Nephron (organoid): Measurements from ENCODE around the gene SCGB2B2.

Experiments used
- H3K27ac Mint-ChIP-seq, 3 experiments: 2 replicates each; pipeline ENCODE4 v1.8.0; 2020; ENCODE audit warnings: mixed read lengths in 3 of 3, mild to moderate bottlenecking in 2 of 3, moderate library complexity in 1 of 3
- H3K27me3 Mint-ChIP-seq: 2 replicates; pipeline ENCODE4 v1.8.0; 2021; ENCODE audit warnings: low read depth, mild to moderate bottlenecking, moderate library complexity, mixed read lengths
- H3K36me3 Mint-ChIP-seq: 2 replicates; pipeline ENCODE4 v1.8.0; 2020; ENCODE audit warnings: low read depth, mixed read lengths
- H3K4me1 Mint-ChIP-seq: 2 replicates; pipeline ENCODE4 v1.8.0; 2020; ENCODE audit warnings: mixed read lengths
- H3K4me3 Mint-ChIP-seq, 3 experiments: 2 replicates each; pipeline ENCODE4 v1.8.0; 2020; ENCODE audit warnings: mild to moderate bottlenecking in 3 of 3, mixed read lengths in 3 of 3, moderate library complexity in 2 of 3
- H3K9me3 Mint-ChIP-seq: 2 replicates; pipeline ENCODE4 v1.8.0; 2020; ENCODE audit warnings: mixed read lengths
- TF ChIP-seq, protein P1 (sequence below), 3 experiments: fragments of 200-600 bp; sonication (generic); IDR thresholded peaks; one replicate each; pipeline ENCODE4 v1.5.0; 2021; ENCODE audit warnings: antibody characterized with exemption in 3 of 3; ENCODE audit not compliant: unreplicated experiment in 3 of 3

The SCGB2B2 gene

DNA sequence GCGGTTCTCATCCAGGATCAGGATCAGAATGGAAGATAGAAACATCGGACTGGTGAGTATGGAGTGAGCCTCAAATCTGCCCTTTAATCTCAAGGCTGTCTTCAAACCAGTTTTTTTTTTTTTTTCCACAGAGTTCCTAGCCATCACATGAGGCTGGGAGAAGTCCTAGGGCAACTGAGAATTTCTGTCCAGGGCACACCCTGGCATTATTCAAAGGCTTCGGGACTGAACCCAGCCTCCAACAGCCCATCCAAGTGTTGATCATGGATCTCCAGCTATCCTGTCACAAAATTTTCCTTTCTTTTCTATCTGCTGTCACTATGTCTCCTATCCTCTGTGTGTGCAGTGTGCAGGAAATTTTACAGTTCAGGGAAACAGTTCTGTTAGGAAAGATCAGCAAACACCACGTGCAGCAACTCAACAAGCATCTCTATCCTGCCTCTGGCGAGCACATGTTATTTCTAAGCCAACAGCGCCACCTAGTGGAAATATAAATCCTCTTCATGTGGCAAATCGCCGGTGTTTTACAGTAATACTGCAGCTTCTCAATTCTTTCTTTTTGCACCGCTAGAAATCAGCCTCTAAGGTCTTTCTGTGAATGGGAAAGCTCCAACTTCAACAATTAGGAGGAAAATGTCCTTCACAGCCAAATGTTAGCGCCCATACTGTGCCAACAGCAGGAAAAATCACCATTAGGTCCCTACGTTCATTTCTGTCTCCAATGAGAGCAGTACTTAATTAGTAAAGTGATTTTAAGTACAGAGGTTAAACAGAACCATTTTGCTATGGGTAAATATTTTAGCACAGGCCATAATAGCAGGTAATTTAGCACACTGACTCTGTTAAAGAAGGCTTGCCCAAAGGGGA is 35.7 kb upstream of the SCGB2B2 start:
- Mint-ChIP-seq H3K27ac (no peak overlapping the region), H3K36me3 (peaks cover 6% of the 10 kb centered on the region), H3K9me3 (peaks cover 74% of the 10 kb centered on the region), H3K4me1 (no peaks in the 10 kb centered on the region), H3K27me3 (no peaks in the 10 kb centered on the region), H3K4me3 (no peak overlapping the region)
- TF ChIP-seq, protein P1, sequence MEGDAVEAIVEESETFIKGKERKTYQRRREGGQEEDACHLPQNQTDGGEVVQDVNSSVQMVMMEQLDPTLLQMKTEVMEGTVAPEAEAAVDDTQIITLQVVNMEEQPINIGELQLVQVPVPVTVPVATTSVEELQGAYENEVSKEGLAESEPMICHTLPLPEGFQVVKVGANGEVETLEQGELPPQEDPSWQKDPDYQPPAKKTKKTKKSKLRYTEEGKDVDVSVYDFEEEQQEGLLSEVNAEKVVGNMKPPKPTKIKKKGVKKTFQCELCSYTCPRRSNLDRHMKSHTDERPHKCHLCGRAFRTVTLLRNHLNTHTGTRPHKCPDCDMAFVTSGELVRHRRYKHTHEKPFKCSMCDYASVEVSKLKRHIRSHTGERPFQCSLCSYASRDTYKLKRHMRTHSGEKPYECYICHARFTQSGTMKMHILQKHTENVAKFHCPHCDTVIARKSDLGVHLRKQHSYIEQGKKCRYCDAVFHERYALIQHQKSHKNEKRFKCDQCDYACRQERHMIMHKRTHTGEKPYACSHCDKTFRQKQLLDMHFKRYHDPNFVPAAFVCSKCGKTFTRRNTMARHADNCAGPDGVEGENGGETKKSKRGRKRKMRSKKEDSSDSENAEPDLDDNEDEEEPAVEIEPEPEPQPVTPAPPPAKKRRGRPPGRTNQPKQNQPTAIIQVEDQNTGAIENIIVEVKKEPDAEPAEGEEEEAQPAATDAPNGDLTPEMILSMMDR (IDR thresholded peaks at IDR 0.05; ENCODE audit: unreplicated experiment in 3 of 3) = peak; percentile 22 to 36 (median 33)

DNA sequence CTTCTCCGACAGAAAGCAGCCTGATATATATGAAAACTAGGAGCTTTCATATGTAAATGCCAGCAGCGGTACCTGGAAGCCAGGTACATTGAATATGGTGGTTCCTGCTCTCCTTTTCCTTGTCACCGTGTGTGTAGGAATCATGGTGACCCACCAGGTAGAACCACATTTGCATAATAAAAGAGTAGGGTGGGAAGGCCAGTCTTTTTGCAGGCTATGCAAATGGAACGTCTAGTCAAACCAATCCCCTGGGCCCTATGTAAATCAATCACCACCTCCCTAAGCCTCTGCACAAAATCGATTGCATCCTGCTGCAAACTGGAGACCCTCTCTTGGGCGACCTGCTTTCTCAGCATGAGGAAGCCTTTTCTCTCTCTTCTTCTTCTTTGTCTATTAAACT is 34.9 kb upstream of the SCGB2B2 start:
- H3K4me1 Mint-ChIP-seq = no peaks in the 10 kb centered on the region
- no peak overlapping the region for H3K27ac Mint-ChIP-seq
- peaks cover 68% of the 10 kb centered on the region for H3K9me3 Mint-ChIP-seq
- no peaks in the 10 kb centered on the region for H3K27me3 Mint-ChIP-seq
- TF ChIP-seq, protein P1 (IDR thresholded peaks at IDR 0.05; ENCODE audit: unreplicated experiment in 3 of 3) = no peak
- no peak overlapping the region for H3K4me3 Mint-ChIP-seq
- peaks cover 6% of the 10 kb centered on the region for H3K36me3 Mint-ChIP-seq

DNA sequence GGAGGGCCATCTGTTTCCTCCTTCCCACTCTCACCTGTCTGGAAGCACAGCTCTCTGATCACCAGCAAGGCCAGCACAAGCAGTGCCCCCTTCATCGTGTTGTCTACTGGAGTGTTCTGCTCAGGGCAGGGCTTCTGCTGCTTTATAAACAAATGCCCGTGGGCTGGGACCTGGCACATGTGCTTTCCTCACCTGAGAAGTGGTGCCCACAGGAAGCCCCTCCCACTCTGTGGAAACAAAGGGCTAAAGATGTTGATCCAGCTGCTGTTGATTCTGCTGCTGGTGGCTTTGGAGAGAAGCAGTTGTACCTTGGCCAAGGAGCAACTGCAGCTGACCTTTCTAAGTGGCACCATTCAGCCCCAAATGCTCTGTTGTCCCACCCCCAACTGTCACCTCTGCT is 30.7 kb upstream of the SCGB2B2 start:
- Mint-ChIP-seq H3K4me3 (no peak overlapping the region), H3K36me3 (no peaks in the 10 kb centered on the region), H3K27ac (no peak overlapping the region), H3K4me1 (no peaks in the 10 kb centered on the region), H3K27me3 (no peaks in the 10 kb centered on the region), H3K9me3 (peaks cover 52% of the 10 kb centered on the region)
- TF ChIP-seq, protein P1 (IDR thresholded peaks at IDR 0.05; ENCODE audit: unreplicated experiment in 3 of 3) = no peak

DNA sequence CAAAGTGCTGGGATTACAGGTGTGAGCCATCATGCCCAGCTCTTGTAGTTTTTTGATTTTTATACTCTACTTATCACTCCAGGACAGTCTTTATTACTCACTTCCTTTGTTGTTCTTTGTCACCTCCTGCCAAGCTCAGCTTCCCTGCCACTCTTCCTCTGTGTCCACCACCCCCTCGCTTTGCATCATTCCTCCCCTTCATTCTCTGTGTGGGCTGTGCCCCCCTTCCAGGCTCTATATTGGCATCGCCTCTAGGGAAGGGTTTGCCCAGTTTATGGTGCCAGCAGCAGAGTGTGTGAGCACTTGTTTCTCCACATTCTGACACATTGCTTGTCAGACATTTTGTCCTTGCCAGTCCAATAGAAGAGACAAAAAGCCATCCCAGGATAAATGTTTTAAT is 15.6 kb upstream of the SCGB2B2 start:
- Mint-ChIP-seq H3K9me3 (peaks cover 25% of the 10 kb centered on the region), H3K27ac (no peak overlapping the region), H3K27me3 (no peaks in the 10 kb centered on the region), H3K36me3 (no peaks in the 10 kb centered on the region), H3K4me3 (no peak overlapping the region), H3K4me1 (no peaks in the 10 kb centered on the region)
- TF ChIP-seq, protein P1 (IDR thresholded peaks at IDR 0.05; ENCODE audit: unreplicated experiment in 3 of 3) = no peak

DNA sequence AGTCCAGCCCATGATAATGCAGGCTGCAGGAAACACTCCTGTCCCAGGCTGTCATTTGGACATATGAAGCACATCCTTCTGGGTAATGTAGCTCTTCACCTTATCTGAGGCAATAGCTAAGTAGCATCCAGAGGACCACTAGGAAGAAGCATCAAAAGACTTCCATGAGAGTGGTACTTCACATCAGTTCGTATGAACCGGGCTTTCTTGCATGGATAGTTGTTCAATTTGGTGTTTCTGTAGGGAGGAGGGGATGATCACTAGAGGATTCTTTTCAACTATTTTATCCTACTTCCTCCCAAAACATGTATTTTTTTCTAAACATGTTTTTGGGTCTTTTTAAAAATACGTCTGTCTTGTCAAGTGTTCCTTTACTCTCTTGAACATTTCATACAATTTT is 13.4 kb upstream of the SCGB2B2 start:
- H3K9me3 Mint-ChIP-seq = peaks cover 45% of the 10 kb centered on the region
- no peak overlapping the region for H3K27ac Mint-ChIP-seq
- no peaks in the 10 kb centered on the region for H3K4me1 Mint-ChIP-seq
- TF ChIP-seq, protein P1 (IDR thresholded peaks at IDR 0.05; ENCODE audit: unreplicated experiment in 3 of 3) = no peak
- no peak overlapping the region for H3K4me3 Mint-ChIP-seq
- peaks cover 21% of the 10 kb centered on the region for H3K36me3 Mint-ChIP-seq
- H3K27me3 Mint-ChIP-seq = no peaks in the 10 kb centered on the region

DNA sequence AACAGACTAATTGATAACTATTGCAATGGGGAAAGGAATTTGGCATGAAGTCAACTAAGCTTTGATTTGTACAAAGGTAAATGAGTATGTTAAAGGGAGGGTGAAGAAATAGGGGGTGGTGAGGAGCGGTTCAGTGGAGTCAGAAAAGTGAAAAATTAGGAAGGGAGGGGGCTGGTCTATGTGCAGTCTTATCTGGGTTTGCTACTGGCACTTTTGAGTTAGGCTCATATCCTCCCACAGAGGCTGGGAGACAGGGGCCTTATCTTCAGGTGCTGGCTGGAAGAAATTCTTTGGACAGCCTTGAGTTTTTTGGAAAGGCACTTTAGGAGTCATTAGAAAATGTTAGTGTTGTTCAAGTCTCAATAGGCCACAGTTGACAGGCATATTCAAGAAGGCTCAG is 11.6 kb upstream of the SCGB2B2 start:
- no peaks in the 10 kb centered on the region for H3K27me3 Mint-ChIP-seq
- H3K27ac Mint-ChIP-seq = no peak overlapping the region
- peaks cover 39% of the 10 kb centered on the region for H3K36me3 Mint-ChIP-seq
- peaks cover 54% of the 10 kb centered on the region for H3K9me3 Mint-ChIP-seq
- H3K4me1 Mint-ChIP-seq = no peaks in the 10 kb centered on the region
- no peak overlapping the region for H3K4me3 Mint-ChIP-seq
- TF ChIP-seq, protein P1 (IDR thresholded peaks at IDR 0.05; ENCODE audit: unreplicated experiment in 3 of 3) = no peak
